ENCODE measurements around the gene VAC14.

DNA sequence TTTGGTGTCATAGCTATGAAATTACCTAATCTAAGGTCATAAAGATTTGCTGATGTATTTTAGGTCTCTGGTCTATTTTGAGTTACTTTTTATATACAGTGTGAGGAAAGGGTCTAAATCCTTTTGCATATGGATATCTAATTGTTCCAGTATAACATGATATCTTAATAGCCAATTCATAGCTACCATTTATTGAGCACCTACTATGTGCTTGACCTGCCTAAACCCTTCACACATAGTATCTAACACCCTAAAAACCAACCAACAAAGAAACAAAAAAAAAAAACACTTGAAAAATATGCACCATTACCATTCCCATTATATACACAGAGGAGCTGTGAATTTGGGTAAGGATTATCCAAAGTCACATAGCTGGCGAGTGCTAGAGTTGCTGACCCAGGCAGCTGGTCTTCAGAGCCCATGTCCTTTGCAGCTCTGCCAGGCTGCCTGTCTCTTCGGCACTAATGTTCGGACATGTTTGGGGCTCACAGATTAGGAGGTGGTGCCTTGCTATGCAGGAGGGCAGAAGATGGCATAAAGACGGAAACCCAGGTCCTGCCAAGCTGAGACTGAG lies 66.3 kb downstream of the VAC14 start:
- TF ChIP-seq POLR2A (IDR thresholded peaks at IDR 0.05): no peak
- TF ChIP-seq, protein P1, sequence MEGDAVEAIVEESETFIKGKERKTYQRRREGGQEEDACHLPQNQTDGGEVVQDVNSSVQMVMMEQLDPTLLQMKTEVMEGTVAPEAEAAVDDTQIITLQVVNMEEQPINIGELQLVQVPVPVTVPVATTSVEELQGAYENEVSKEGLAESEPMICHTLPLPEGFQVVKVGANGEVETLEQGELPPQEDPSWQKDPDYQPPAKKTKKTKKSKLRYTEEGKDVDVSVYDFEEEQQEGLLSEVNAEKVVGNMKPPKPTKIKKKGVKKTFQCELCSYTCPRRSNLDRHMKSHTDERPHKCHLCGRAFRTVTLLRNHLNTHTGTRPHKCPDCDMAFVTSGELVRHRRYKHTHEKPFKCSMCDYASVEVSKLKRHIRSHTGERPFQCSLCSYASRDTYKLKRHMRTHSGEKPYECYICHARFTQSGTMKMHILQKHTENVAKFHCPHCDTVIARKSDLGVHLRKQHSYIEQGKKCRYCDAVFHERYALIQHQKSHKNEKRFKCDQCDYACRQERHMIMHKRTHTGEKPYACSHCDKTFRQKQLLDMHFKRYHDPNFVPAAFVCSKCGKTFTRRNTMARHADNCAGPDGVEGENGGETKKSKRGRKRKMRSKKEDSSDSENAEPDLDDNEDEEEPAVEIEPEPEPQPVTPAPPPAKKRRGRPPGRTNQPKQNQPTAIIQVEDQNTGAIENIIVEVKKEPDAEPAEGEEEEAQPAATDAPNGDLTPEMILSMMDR (IDR thresholded peaks at IDR 0.05): no peak

All from vagina (tissue), 2 donors.